Activated CD4-positive, alpha-beta memory T cell treated with anti-CD3 and anti-CD28 coated beads, Interleukin-2, amount 10 ng/mL, durations not matched to agents 7 days and 5 days (primary cell): Measurements from ENCODE around the gene SCN4B. TPM values are rescaled to one million over a fixed set of nuclear protein-coding genes. Genes with fewer than 3 reads are reported as not detected.

Source experiments
- CTCF ChIA-PET: fragments of 350-600 bp; sonication (Branson Sonifier 250); formaldehyde crosslinking; loops from one replicate; lab custom pipeline; 2021; ENCODE audit warnings: antibody characterized with exemption, inconsistent platforms; lab: Charles Lee
- POLR2A ChIA-PET: fragments of 350-600 bp; sonication (Branson Sonifier 250); formaldehyde crosslinking; loops from one replicate; lab custom pipeline; 2021; ENCODE audit warnings: antibody characterized with exemption; lab: Charles Lee
- DNase-seq: peaks from one replicate; pipeline ENCODE4 v3.0.0-alpha.2; 2020
- H3K27ac Mint-ChIP-seq: one replicate; pipeline ENCODE4 v1.8.0; 2021; ENCODE audit warnings: mild to moderate bottlenecking, mixed read lengths
- H3K27me3 Mint-ChIP-seq: one replicate; pipeline ENCODE4 v1.8.0; 2021; ENCODE audit warnings: mixed read lengths
- H3K36me3 Mint-ChIP-seq: one replicate; pipeline ENCODE4 v1.8.0; 2021; ENCODE audit warnings: low read depth, mixed read lengths
- H3K4me1 Mint-ChIP-seq: one replicate; pipeline ENCODE4 v1.8.0; 2021; ENCODE audit warnings: mixed read lengths
- H3K4me3 Mint-ChIP-seq: one replicate; pipeline ENCODE4 v1.8.0; 2021; ENCODE audit warnings: mild to moderate bottlenecking, mixed read lengths
- H3K9me3 Mint-ChIP-seq: one replicate; pipeline ENCODE4 v1.8.0; 2021; ENCODE audit warnings: mixed read lengths
- total RNA-seq, 2 experiments: library from RNA; stranded (reverse); gene quantifications; one replicate each; pipeline ENCODE4 v1.2.3, GENCODE V29; 2021

SCN4B gene
- total RNA-seq, 2 experiments from 2014 or later: 0.28 TPM; not detected in 1

DNA sequence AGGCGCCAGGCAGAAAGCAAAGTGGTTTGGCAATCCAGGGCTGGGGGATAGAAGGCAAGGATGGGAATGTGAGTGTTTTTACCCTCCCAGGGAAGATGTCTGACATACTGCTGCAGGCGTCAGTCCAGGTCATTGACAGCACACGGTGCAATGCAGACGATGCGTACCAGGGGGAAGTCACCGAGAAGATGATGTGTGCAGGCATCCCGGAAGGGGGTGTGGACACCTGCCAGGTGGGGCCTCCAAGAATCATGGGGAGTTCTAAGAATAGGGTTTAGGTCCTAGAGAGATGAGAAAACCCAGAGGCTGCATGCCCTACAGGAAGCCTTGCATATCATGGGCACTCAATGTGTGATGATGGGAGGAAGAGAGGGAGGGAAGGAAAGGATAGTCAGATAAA lies 37.6 kb downstream of the SCN4B start:
- Mint-ChIP-seq H3K4me1 (peaks cover 14% of the 10 kb centered on the region), H3K4me3 (no peak overlapping the region), H3K9me3 (no peaks in the 10 kb centered on the region), H3K27ac (no peak overlapping the region), H3K36me3 (no peaks in the 10 kb centered on the region), H3K27me3 (peaks cover 19% of the 10 kb centered on the region)
- ChIA-PET POLR2A (no interaction called here), CTCF (interaction anchor here (1.1 kb wide), 1 partner anchor 18 kb away, joined by 3 read pairs; no protein-coding TSS in a partner anchor)
- no peak for DNase-seq

DNA sequence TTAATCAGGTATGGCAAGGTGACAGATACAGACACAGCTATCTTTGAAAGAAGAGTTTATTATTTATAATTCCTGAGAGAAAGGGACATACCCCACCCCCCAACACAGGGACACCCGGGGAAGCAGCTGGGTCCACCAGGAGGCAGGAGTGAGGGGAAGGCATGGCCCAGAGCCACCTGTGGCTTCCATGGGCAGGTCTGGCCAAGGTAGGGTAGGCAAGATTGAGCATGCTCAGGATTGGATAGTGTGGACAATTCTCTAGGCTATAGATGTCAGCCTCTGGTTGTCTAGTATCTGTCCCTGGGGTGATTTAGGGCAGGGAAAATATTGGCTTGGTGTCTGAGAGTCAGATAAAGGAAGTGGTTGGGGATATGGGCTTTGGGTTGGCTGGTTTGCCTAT lies 38.4 kb downstream of the SCN4B start:
- no peak for DNase-seq
- Mint-ChIP-seq H3K27ac (no peak overlapping the region), H3K27me3 (peaks cover 17% of the 10 kb centered on the region), H3K9me3 (no peaks in the 10 kb centered on the region), H3K4me1 (peaks cover 14% of the 10 kb centered on the region), H3K36me3 (no peaks in the 10 kb centered on the region), H3K4me3 (no peak overlapping the region)
- ChIA-PET CTCF (interaction anchor here (1.1 to 1.4 kb wide), 2 partner anchors 19 to 61 kb away, joined by 3 to 4 read pairs; no protein-coding TSS in a partner anchor), POLR2A (no interaction called here)

DNA sequence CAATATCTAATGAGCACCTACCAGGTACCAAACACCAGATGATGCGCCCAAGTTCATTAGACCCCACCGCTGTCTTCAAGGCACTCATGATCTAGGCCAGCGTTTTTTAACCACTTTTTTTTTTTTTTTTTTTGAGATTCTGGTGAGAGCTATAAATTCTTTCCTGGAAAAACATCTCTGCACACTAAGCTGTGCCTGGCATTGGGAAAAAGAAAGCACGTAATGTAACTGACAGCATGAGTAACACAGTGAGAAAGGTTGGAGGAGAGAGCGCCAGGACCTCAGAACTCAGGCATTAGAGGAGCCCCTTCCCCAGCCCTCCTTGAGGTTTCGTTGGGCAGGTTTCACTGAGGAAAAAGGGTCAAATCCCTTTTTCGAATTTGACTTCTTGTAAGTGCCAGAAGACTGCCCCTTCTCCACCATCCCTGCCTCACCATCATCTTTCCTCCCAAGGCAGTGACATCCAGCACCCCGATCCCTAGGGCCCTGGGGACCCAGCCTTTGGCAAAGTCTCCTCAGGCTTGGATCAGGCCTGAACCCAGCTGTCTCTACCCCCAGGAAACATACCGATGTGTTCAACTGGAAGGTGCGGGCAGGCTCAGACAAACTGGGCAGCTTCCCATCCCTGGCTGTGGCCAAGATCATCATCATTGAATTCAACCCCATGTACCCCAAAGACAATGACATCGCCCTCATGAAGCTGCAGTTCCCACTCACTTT lies 39.8 kb downstream of the SCN4B start:
- Mint-ChIP-seq H3K4me1 (peaks cover 14% of the 10 kb centered on the region), H3K27ac (no peak overlapping the region), H3K27me3 (peaks cover 11% of the 10 kb centered on the region), H3K36me3 (no peaks in the 10 kb centered on the region), H3K4me3 (no peak overlapping the region), H3K9me3 (no peaks in the 10 kb centered on the region)
- CTCF ChIA-PET: interaction anchor here (1.0 kb wide), 1 partner anchor 305 kb away, joined by 4 read pairs; no protein-coding TSS in a partner anchor
- POLR2A ChIA-PET: interaction anchor here (1.3 kb wide), 1 partner anchor 14 kb away, joined by 3 read pairs; no protein-coding TSS in a partner anchor
- no peak for DNase-seq

DNA sequence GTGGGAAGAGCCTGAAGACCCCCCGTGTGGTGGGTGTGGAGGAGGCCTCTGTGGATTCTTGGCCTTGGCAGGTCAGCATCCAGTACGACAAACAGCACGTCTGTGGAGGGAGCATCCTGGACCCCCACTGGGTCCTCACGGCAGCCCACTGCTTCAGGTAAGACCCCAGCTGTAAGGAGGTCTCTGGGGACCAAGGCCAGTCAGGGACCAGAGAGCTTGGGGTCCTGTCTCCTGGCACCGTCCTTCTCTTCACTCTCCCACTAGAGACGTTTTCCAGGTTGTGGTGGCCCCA lies 40.9 kb downstream of the SCN4B start:
- CTCF ChIA-PET: no interaction called here
- Mint-ChIP-seq H3K27me3 (peaks cover 11% of the 10 kb centered on the region), H3K36me3 (no peaks in the 10 kb centered on the region), H3K27ac (no peak overlapping the region), H3K4me3 (no peak overlapping the region), H3K4me1 (peaks cover 14% of the 10 kb centered on the region), H3K9me3 (no peaks in the 10 kb centered on the region)
- POLR2A ChIA-PET: no interaction called here
- no peak for DNase-seq

DNA sequence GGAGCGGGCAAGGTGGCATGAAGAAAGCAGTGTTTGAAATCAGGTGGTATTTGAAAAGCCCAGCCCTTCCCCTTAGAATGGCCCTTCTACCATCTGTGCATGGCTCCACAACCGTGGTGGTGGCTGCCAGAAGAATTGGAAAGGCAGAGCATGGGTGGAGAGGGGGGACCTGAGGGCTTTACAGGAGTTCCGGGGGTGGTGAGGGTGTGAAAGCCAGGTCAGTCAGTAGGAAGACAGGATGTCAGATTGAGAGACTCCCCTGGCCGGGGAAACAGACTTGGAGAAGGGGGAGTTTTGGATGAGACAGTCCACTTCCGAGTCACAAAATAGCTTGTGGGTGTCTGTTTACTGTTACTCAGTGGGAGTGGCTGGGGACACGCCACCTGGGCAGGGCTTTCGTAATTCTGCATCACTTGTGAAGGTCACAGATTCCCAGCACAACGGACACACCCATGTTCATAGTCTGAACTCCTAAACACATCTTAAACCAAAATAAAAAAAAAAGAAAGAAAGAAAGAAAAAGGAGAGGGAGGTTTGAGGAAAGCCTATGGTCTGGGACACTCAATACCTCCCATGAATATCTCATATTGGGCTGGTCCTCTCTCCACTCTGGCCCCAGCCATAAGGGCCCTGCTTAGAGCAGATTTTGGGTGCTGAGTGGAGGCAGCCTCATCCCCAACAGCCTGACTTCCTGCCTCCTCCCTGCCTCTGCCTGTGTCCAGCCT lies 41.4 kb downstream of the SCN4B start:
- Mint-ChIP-seq H3K36me3 (no peaks in the 10 kb centered on the region), H3K9me3 (no peaks in the 10 kb centered on the region), H3K27me3 (peaks cover 12% of the 10 kb centered on the region), H3K27ac (no peak overlapping the region), H3K4me1 (peaks cover 14% of the 10 kb centered on the region), H3K4me3 (no peak overlapping the region)
- no peak for DNase-seq
- ChIA-PET CTCF (no interaction called here), POLR2A (no interaction called here)

DNA sequence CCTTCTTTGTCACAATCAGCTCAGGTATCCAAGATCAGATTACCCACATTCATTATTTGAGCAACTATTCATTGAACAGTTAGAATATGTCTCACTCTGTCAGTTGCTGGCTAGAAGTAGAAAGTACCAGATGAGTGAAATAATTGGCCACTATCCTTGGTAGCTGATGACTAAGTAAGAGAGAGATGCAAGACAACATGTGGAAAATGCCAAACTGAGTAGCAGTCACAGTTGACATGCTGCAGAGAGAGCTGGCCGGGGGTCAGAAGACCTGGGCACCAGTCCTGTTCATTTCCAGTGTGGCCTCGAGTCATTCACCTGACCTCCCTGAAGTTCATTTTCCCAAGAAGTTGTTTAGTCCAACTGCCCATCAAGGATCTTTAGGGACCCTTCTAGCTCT lies 43.4 kb downstream of the SCN4B start:
- Mint-ChIP-seq H3K27ac (no peak overlapping the region), H3K4me1 (peaks cover 3% of the 10 kb centered on the region), H3K36me3 (no peaks in the 10 kb centered on the region), H3K27me3 (peaks cover 17% of the 10 kb centered on the region), H3K4me3 (no peak overlapping the region), H3K9me3 (no peaks in the 10 kb centered on the region)
- POLR2A ChIA-PET: no interaction called here
- CTCF ChIA-PET: interaction anchor here (0.6 to 1.1 kb wide), 2 partner anchors 61 to 992 kb away, joined by 3 to 4 read pairs; no protein-coding TSS in a partner anchor
- DNase-seq: no peak

DNA sequence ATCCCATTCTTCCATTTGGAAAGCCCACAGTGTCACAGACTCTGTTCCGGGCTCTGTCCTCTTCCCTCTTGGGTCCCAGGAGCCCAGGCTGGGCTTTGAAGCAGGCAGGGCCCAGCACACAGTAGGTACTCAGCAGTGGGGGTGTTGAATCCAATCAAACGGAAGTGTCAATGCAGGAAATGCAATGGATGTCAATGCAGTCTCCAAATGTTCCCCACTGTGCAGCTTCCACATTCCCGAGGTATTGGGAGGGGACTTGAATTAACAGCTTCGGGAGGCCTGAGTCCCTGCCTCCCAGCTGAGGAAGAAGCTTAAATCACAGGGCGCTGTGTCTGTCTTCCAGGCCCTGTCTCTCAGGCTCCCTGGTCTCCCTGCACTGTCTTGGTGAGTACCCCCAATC lies 44.1 kb downstream of the SCN4B start:
- ChIA-PET POLR2A (no interaction called here), CTCF (interaction anchor here (1.1 kb wide), 1 partner anchor 62 kb away, joined by 4 read pairs; no protein-coding TSS in a partner anchor)
- peaks cover 17% of the 10 kb centered on the region for H3K27me3 Mint-ChIP-seq
- H3K27ac Mint-ChIP-seq: no peak overlapping the region
- no peak for DNase-seq
- H3K36me3 Mint-ChIP-seq: no peaks in the 10 kb centered on the region
- H3K4me3 Mint-ChIP-seq: no peak overlapping the region
- no peaks in the 10 kb centered on the region for H3K4me1 Mint-ChIP-seq
- no peaks in the 10 kb centered on the region for H3K9me3 Mint-ChIP-seq

DNA sequence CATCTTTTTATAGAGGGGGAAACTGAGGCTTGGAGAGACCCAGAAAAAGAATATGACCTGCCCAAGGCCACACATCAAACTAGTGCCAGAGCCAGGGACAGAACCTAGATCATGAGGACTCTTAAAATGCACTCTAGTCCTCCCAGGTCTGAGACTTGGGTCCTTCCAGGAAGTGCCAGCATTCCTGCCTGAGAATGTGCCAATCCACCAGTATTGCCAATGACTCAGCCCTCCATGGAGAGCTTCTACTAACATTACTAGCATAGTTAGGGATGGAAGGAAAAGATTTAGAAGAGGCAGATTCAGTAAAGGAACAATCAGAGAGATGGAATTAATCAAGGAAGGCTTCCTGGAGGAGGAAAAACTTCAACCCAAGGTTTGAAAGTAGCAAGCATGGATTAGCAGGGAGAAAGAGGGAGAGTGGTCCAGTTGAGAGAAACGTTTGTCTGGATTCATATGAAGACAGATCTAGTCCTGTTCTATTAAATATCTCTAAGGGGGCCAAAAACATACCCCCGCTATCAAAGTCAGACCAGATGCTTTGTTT lies 45.8 kb downstream of the SCN4B start:
- H3K4me3 Mint-ChIP-seq: no peak overlapping the region
- H3K4me1 Mint-ChIP-seq: no peaks in the 10 kb centered on the region
- no peaks in the 10 kb centered on the region for H3K9me3 Mint-ChIP-seq
- DNase-seq: no peak
- POLR2A ChIA-PET: no interaction called here
- peaks cover 19% of the 10 kb centered on the region for H3K27me3 Mint-ChIP-seq
- no peak overlapping the region for H3K27ac Mint-ChIP-seq
- no peaks in the 10 kb centered on the region for H3K36me3 Mint-ChIP-seq
- CTCF ChIA-PET: no interaction called here

DNA sequence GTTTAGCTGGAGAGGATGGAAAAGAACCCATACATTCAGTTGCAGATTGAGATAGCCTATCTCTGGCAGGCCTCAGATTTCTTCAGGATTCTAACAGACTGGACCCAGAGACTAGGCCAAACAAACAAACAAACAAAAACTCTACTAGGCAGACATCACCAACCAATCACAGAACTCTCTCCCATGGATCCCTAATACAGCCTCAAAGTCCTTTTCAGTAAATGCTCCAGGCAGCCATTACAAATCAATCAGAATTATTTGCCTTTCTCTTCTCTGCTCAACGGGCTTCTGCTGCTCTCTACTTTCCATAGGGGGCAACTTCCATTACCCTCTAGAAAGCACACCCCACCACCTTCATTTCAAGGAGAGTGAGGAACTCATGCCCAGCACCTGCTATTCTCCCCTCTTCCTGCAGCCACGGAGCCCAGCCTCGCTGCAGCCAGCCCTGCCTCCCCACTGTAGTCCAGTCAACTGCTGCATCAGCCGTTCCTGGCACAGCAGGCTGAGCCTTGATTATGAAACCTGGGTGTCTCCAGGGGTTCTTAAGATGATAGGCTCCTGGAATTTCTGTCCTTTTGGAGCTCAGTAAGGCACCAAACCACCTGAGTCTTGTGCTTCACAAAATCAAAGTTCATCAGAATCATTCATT lies 46.8 kb downstream of the SCN4B start:
- Mint-ChIP-seq H3K36me3 (no peaks in the 10 kb centered on the region), H3K27me3 (peaks cover 22% of the 10 kb centered on the region), H3K9me3 (no peaks in the 10 kb centered on the region), H3K27ac (no peak overlapping the region), H3K4me3 (no peak overlapping the region), H3K4me1 (no peaks in the 10 kb centered on the region)
- CTCF ChIA-PET: no interaction called here
- POLR2A ChIA-PET: no interaction called here
- DNase-seq: no peak

DNA sequence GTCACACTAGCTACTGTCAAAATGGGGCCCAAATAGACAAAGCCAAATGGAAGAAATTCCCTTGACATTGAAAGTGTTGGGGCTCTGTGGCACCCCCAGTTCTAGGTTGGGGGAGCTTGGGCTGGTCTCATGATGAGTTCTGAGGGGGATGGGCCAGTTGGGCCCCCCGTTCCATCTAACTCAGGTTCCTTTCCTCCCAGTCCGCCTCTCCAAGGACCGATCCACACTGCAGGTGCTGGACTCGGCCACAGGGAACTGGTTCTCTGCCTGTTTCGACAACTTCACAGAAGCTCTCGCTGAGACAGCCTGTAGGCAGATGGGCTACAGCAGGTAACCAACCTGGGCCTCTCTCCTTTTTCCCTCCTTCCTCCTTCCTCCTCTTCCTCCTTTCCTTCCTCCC lies 48.1 kb downstream of the SCN4B start:
- DNase-seq: no peak
- H3K4me3 Mint-ChIP-seq: no peak overlapping the region
- H3K9me3 Mint-ChIP-seq: no peaks in the 10 kb centered on the region
- no peaks in the 10 kb centered on the region for H3K4me1 Mint-ChIP-seq
- H3K36me3 Mint-ChIP-seq: no peaks in the 10 kb centered on the region
- no peak overlapping the region for H3K27ac Mint-ChIP-seq
- peaks cover 19% of the 10 kb centered on the region for H3K27me3 Mint-ChIP-seq
- ChIA-PET CTCF (interaction anchor here (0.6 kb wide), 1 partner anchor 72 kb away, joined by 3 read pairs; the partner anchor contains the start of gene SCN2B), POLR2A (no interaction called here)

DNA sequence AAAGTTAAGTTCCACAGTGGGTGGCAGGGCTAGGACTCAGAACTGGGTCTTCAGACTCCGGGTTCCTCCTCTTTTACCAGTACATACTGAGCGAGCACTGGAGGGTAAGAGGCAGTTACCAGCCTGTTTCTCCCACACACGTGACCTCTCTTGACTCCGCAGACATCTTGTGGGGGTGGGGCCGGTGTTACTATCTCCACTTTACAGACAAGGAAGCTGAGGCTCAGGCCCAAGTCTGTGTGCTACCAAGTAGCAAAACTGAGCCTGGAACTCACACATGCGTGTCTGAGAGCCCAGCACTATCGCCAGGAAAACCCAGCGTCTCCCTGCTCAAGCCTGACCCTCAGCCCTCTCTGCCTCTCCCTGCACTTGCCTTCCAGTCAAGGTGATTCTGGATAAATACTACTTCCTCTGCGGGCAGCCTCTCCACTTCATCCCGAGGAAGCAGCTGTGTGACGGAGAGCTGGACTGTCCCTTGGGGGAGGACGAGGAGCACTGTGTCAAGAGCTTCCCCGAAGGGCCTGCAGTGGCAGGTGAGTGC lies 49.8 kb downstream of the SCN4B start:
- H3K9me3 Mint-ChIP-seq: no peaks in the 10 kb centered on the region
- no peaks in the 10 kb centered on the region for H3K4me1 Mint-ChIP-seq
- ChIA-PET CTCF (no interaction called here), POLR2A (no interaction called here)
- DNase-seq: no peak
- no peak overlapping the region for H3K27ac Mint-ChIP-seq
- H3K36me3 Mint-ChIP-seq: no peaks in the 10 kb centered on the region
- H3K27me3 Mint-ChIP-seq: peaks cover 19% of the 10 kb centered on the region
- no peak overlapping the region for H3K4me3 Mint-ChIP-seq

DNA sequence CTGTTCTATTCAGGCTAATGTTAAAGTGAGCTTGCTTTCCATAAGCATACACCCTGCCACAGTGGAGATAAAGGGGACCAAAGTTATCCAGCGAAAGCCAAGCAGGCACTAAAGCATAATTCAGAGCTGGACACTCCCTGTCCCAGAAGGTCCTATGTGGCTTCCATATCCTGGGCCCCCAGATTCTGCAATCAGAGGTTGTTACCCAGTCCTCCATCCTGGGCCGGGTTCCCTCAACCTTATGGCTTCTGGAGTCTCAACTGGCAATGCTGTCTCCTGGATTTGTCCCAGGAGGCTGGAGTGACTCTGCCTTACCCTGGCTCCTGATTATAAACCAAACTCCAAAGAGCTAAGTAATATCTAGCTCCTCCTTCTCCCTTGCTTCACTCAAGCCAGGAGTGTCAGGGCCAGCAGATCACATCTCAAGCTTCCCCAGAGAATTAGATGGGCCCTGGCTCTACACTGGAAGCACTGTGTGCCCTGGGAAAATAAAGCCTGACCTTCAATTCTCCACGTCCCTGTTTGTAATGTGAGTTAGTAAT lies 51.9 kb downstream of the SCN4B start:
- DNase-seq: no peak
- H3K27me3 Mint-ChIP-seq: peaks cover 16% of the 10 kb centered on the region
- no peak overlapping the region for H3K27ac Mint-ChIP-seq
- no peaks in the 10 kb centered on the region for H3K36me3 Mint-ChIP-seq
- no peaks in the 10 kb centered on the region for H3K9me3 Mint-ChIP-seq
- ChIA-PET CTCF (no interaction called here), POLR2A (no interaction called here)
- H3K4me1 Mint-ChIP-seq: no peaks in the 10 kb centered on the region
- H3K4me3 Mint-ChIP-seq: no peak overlapping the region
